GM21526 (cell line): Measurements from ENCODE around the gene ADAMTS9.
"Not testable (repeated sequence)": the region's sequence is repeated elsewhere in the genome, so short reads cannot be mapped to it uniquely, and the experiment has no call there.

Experiments used
- ATAC-seq: cut with Tn5 transposase; IDR thresholded peaks from one replicate; pipeline ENCODE4 v1.9.1; 2021; ENCODE audit warnings: moderate library complexity; ENCODE audit not compliant: unreplicated experiment, low FRiP score

Gene ADAMTS9

GRCh38 chr3:64550745-64551144 is 137.1 kb downstream of the ADAMTS9 start:
- ATAC-seq, result no peak

- ATAC-seq, result no peak
Measured at GRCh38 chr3:64549869-64550268, 137.9 kb downstream of the ADAMTS9 start.

- ATAC-seq, result no peak
Measured at GRCh38 chr3:64548200-64548889, 139.5 kb downstream of the ADAMTS9 start.

DNA sequence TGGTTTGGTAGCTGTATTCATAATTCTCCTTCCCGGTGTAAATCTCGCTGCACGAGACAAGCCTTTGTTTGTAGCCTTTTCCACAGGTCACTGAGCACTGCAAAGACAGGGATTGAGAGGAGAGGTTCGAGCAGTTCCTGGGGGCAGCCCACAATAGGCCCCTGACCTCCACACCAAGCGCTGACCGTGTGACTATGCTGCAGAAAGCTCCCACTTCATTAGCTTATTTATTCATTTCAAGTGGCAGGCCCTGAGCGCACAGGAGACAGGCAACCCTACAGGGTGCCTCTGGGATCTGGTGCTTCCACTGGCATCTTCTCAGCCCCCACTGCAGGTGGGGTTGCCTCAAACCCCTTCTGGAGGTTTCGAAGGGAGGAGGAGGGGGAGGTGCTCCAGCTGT is 140.9 kb downstream of the ADAMTS9 start:
- no peak for ATAC-seq

DNA sequence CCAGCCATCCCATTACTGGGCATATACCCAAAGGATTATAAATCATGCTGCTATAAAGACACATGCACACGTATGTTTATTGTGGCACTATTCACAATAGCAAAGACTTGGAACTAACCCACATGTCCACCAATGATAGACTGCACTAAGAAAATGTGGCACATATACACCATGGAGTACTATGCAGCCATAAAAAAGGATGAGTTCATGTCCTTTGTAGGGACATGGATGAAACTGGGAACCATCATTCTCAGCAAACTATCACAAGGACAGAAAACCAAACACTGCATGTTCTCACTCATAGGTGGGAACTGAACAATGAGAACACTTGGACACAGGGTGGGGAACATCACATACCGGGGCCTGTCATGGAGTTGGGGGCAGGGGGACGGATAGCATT is 142.6 kb downstream of the ADAMTS9 start:
- ATAC-seq, result not testable (repeated sequence)

DNA sequence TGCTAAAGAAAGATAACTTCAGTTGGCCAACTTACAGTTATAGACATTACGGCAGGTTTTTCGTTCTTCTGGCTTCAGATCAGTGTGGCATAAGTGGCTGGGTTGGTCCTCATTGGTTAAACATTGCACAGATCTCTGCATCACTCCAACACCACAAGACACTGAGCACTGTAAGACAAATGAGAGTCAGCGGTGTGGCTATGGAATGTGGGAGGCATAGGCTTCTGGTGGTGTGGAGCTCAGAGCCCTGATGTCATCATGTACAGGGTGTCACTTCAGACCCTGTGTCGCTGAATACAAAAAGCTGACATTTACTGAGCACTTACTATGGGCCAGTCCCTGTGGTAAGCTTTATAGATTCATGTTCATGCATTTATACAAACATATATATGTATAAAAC is 146.0 kb downstream of the ADAMTS9 start:
- ATAC-seq, result no peak

DNA sequence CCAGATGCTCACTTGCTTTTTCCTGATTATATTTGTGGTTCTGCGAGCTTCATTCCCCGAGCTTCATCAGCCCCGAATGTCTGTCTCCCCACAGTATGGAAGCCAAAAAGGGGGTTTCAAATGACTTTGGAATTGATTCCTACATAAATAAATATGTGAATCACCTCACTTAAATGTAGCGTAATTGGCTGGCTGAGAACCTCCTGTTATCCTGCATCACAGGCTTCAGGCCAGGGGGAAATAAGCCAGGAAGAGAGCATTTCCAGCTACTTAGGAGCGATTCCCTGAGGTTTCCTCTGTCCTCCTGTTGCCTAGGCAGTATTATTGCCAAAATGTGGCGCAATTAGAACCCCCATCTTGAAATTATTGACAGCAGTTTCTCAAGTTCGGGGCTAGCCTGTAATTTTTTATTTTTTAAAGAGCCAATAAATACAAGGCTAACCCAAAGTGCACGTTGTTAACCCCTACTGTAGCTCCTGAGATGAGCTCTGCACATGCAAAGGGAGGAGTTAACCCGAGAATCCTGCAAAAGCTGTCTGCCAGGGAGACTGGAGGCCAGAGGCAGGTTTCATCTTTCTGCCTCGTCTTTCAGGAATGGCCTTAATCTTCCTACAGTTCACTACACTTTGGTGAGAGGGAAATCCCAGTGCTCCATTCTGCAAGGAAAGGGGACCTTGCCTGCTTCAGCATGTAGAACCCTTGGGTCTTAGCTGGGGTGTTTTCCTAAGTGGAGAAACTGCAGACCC is 148.2 kb downstream of the ADAMTS9 start:
- ATAC-seq, result no peak

GRCh38 chr3:64536166-64536565 is 151.6 kb downstream of the ADAMTS9 start:
- no peak for ATAC-seq

GRCh38 chr3:64533617-64534317 is 154.0 kb downstream of the ADAMTS9 start:
- ATAC-seq, result peak; percentile 97

GRCh38 chr3:64530434-64531049 is 157.3 kb downstream of the ADAMTS9 start:
- no peak for ATAC-seq

DNA sequence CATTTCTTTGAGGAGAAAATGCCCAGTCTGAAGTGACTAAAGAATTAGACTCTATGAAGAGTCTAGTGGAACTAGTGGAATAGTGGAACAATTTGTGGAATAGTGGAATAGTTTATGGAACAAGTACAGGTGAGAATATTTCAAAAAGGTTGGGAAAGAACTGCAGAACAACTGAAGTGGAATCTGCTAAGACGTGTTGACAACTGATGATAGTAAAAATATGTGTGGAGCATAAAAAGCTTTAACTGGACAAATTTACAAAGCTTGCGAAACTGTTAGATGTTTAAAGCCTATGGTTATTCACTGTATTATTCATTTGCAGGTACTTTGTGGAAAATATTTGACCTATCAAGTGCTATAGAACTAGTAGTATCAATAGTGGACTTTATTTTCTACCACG is 164.5 kb downstream of the ADAMTS9 start:
- ATAC-seq, result no peak

GRCh38 chr3:64520334-64520733 is 167.5 kb downstream of the ADAMTS9 start:
- no peak for ATAC-seq

GRCh38 chr3:64518950-64519349 is 168.8 kb downstream of the ADAMTS9 start:
- no peak for ATAC-seq

GRCh38 chr3:64518496-64518895 is 169.3 kb downstream of the ADAMTS9 start:
- ATAC-seq, result no peak

GRCh38 chr3:64514889-64515288 is 172.9 kb downstream of the ADAMTS9 start:
- ATAC-seq, result no peak

- ATAC-seq, result no peak
Measured at GRCh38 chr3:64509206-64509605, 178.6 kb downstream of the ADAMTS9 start.

DNA sequence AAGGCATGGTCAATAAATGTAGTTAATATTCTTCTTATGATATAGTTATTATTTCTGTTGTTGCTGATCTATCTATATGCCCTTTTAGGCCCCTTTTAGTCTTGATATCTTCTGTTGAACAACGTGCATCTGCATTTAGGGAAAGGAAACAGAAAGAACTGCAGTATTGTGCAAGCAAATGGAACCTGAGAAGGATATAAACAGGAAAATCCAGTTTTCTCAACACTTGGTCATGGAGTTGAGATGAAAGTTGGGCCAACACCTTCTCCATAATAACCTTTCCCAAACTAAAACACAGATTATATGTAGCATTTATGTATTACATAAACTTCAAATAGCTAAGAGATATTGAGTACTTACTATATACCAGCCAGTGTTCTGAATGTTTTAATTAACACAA is 179.7 kb downstream of the ADAMTS9 start:
- ATAC-seq, result no peak

GRCh38 chr3:64506255-64506654 is 181.5 kb downstream of the ADAMTS9 start:
- no peak for ATAC-seq

- no peak for ATAC-seq
Measured at GRCh38 chr3:64505419-64505818, 182.4 kb downstream of the ADAMTS9 start.

DNA sequence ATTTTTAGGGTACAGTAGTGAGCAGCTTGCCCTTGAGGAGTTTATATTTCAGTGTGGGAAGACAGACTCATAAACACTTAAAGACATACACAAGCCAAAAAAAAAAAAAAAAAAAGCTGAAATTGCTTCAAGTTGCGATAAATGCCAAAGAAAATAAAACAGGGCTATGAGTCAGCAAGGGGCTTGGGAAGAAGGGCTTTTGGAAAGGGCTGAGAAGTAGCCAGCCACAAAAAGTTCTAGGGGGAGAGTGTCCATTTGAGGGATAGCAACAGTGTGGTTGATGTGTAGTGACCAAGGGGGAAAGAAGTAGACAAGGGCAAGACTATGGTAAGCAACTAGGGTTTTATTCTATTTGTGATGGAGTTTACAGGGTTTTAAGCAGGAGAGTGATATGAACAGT is 185.5 kb downstream of the ADAMTS9 start:
- ATAC-seq, result no peak

- ATAC-seq, result no peak
Measured at GRCh38 chr3:64501298-64501906, 186.4 kb downstream of the ADAMTS9 start.
